Measurements from ENCODE around the gene MRPL53.

The MRPL53 gene

DNA sequence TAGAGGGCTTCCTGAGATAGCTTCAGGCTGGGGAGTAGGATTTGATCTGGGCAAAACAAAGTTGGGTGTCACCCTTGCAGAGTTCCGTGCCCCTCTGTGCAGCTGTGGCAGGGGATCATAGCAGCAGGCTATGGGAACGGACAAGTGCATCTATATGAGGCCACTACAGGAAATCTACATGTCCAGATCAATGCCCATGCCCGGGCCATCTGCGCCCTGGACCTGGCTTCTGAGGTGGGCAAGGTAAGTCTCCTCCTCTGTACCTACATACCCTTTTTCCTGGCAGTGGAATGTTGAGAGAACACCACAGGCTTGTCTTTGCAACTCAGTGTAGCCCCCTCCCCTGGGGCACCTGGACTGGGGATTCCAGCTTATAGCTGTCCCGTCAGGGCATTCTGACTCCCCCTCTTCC lies 47.5 kb downstream of the MRPL53 start:
- DNase-seq = no peak

- no peak for DNase-seq
Measured at GRCh38 chr2:74424139-74424992, 48.1 kb downstream of the MRPL53 start.

- no peak for DNase-seq
Measured at GRCh38 chr2:74423231-74424095, 49.0 kb downstream of the MRPL53 start.

Measured in stimulated activated CD4-positive, alpha-beta T cell treated with anti-CD3 and anti-CD28 coated beads, Interleukin-12 subunit alpha, Interleukin-12 subunit beta, amount 100 ng/mL, for 4 hours (primary cell).